PFSK-1 (cell line): Measurements from ENCODE around the gene MXI1.

Experiments used
- FOXP2 ChIP-seq: optimal IDR thresholded peaks from 2 replicates; pipeline ENCODE3; 2011; ENCODE audit warnings: borderline replicate concordance, control low read depth, inconsistent platforms; ENCODE audit not compliant: insufficient read depth; ENCODE audit errors: extremely low read length, extremely low read depth
- POLR2AphosphoS5 ChIP-seq: IDR thresholded peaks from 2 replicates; pipeline ENCODE4 v1.6.1; 2012; ENCODE audit warnings: low read depth, mild to moderate bottlenecking, control low read depth, low read length, moderate library complexity
- TAF1 ChIP-seq: IDR thresholded peaks from 2 replicates; pipeline ENCODE4 v1.6.1; 2012; ENCODE audit warnings: low read length, control low read depth, borderline replicate concordance; ENCODE audit not compliant: insufficient read depth

GRCh38 chr10:110223298-110223925, 16.0 kb downstream of the MXI1 start:
- TF ChIP-seq TAF1 (no peak), POLR2AphosphoS5 (no peak), FOXP2 (no peak)
